Stimulated activated CD4-positive, alpha-beta T cell treated with anti-CD3 and anti-CD28 coated beads, Interleukin-2, amount 100 ng/mL, for 48 hours (primary cell): Measurements from ENCODE around the gene VPS37B.
A peak's percentile ranks its signal among the peaks of the same experiment; 100 is the strongest.
"Not testable (repeated sequence)": the region's sequence is repeated elsewhere in the genome, so short reads cannot be mapped to it uniquely, and the experiment has no call there.

ENCODE experiments used
- DNase-seq, 2 donors: peaks; one replicate each; pipeline ENCODE4 v3.0.0-alpha.2; 2020

The VPS37B gene

GRCh38 chr12:122905258-122905657, 9.3 kb upstream of the VPS37B start:
- DNase-seq = not testable (repeated sequence)

GRCh38 chr12:122903693-122904034, 7.7 kb upstream of the VPS37B start:
- no peak for DNase-seq

- DNase-seq = no peak
Observed at GRCh38 chr12:122902854-122903692, 7.1 kb upstream of the VPS37B start.

GRCh38 chr12:122899887-122900286, 4.0 kb upstream of the VPS37B start:
- no peak for DNase-seq

- no peak for DNase-seq
Observed at GRCh38 chr12:122896662-122897061, 738 bp upstream of the VPS37B start.

GRCh38 chr12:122895320-122895703, 612 bp downstream of the VPS37B start:
- no peak for DNase-seq

- no peak for DNase-seq
Observed at GRCh38 chr12:122894193-122895121, 1.5 kb downstream of the VPS37B start.

GRCh38 chr12:122893208-122894153, 2.4 kb downstream of the VPS37B start:
- no peak for DNase-seq

- DNase-seq = not testable (repeated sequence)
Observed at GRCh38 chr12:122892724-122893123, 3.2 kb downstream of the VPS37B start.

GRCh38 chr12:122891661-122892525, 4.0 kb downstream of the VPS37B start:
- no peak for DNase-seq

- DNase-seq = no peak
Observed at GRCh38 chr12:122889761-122890520, 6.0 kb downstream of the VPS37B start.

- no peak for DNase-seq
Observed at GRCh38 chr12:122888232-122888752, 7.6 kb downstream of the VPS37B start.

GRCh38 chr12:122887819-122888212, 8.1 kb downstream of the VPS37B start:
- no peak for DNase-seq

- peak; percentile 31 to 35 for DNase-seq
Observed at GRCh38 chr12:122886851-122887818, 8.8 kb downstream of the VPS37B start.

- DNase-seq = no peak
Observed at GRCh38 chr12:122886161-122886560, 9.8 kb downstream of the VPS37B start.

GRCh38 chr12:122884860-122885259, 11.1 kb downstream of the VPS37B start:
- no peak for DNase-seq

- DNase-seq = no peak
Observed at GRCh38 chr12:122884091-122884826, 11.7 kb downstream of the VPS37B start.

- no peak for DNase-seq
Observed at GRCh38 chr12:122882908-122883558, 12.9 kb downstream of the VPS37B start.
